GM12878 (cell line): ENCODE results near the gene TMEM17. TPM values are rescaled to one million over a fixed set of nuclear protein-coding genes. Genes with fewer than 3 reads are reported as not detected.

Experiments used
- ATAC-seq: fragments of 200-7000 bp; cut with Tn5 transposase; 3 replicates; pipeline ENCODE4 v1.9.1; 2020; ENCODE audit warnings: mild to moderate bottlenecking, moderate library complexity
- BruUV-seq: library from RNA; stranded (reverse); fragments of 400-500 nt; replicated peaks from 2 replicates; lab custom pipeline; 2021; lab: Mats Ljungman, UMichigan
- CTCF ChIA-PET: fragments of 300-600 bp; sonication (Branson Sonifier 250); formaldehyde crosslinking; extraction: SDS; loops from one replicate; lab custom pipeline; 2021; ENCODE audit warnings: inconsistent platforms; lab: Yijun Ruan, JAX
- POLR2A ChIA-PET: fragments of 350-600 bp; formaldehyde crosslinking; extraction: SDS; loops from one replicate; lab custom pipeline; 2021; ENCODE audit warnings: inconsistent platforms; lab: Charles Lee
- RAD21 ChIA-PET: fragments of 300-600 bp; sonication (Branson Sonifier 250); formaldehyde crosslinking; loops from one replicate; lab custom pipeline; 2023; ENCODE audit warnings: antibody characterized with exemption; ENCODE audit not compliant: unreplicated experiment; lab: Charles Lee
- SMC1A ChIA-PET: fragments of 300-600 bp; sonication (Branson Sonifier 250); formaldehyde crosslinking; loops from one replicate; lab custom pipeline; 2023; ENCODE audit not compliant: unreplicated experiment, uncharacterized antibody; lab: Charles Lee
- DNase-seq: peaks from one replicate; pipeline ENCODE4 v3.0.0-alpha.2; 2011; ENCODE audit warnings: low read depth, low spot score
- FAIRE-seq: peaks from 3 replicates; lab custom pipeline; 2011; peaks lifted over from hg19 to GRCh38; lab: Jason Lieb, UNC
- H2AFZ ChIP-seq: 2 replicates; pipeline ENCODE4 v1.6.0; 2011; ENCODE audit warnings: low read depth, low read length, control low read depth; ENCODE audit not compliant: control insufficient read depth
- H3K27ac ChIP-seq: 2 replicates; pipeline ENCODE4 v1.5.1; 2011; ENCODE audit warnings: control low read depth; ENCODE audit not compliant: control insufficient read depth, insufficient read depth
- H3K27me3 ChIP-seq, 2 experiments: replicated peaks in 1 of 2; 2 replicates each; pipeline versions ENCODE4 v1.6.0 to v1.6.1; 2011; ENCODE audit warnings: low read length in 1 of 2; ENCODE audit not compliant: control insufficient read depth in 2 of 2, insufficient read depth in 2 of 2
- H3K36me3 ChIP-seq, 2 experiments: 2 replicates each; pipeline ENCODE4 v1.5.1; 2011; ENCODE audit warnings: low read length in 1 of 2; ENCODE audit not compliant: control insufficient read depth in 2 of 2, insufficient read depth in 2 of 2
- H3K4me1 ChIP-seq: 2 replicates; pipeline ENCODE4 v1.6.1; 2011; ENCODE audit warnings: mild to moderate bottlenecking, low read length, moderate library complexity, mixed read lengths; ENCODE audit not compliant: control insufficient read depth, insufficient read depth
- H3K4me2 ChIP-seq: 2 replicates; pipeline ENCODE4 v1.6.0; 2011; ENCODE audit warnings: control low read depth; ENCODE audit not compliant: control insufficient read depth, insufficient read depth
- H3K4me3 ChIP-seq: fragments of 200-600 bp; sonication (generic); 2 replicates; pipeline ENCODE4 v1.5.1; 2016
- H3K79me2 ChIP-seq: 2 replicates; pipeline ENCODE4 v1.6.0; 2011; ENCODE audit warnings: low read length; ENCODE audit not compliant: control insufficient read depth, insufficient read depth
- H3K9ac ChIP-seq: 2 replicates; pipeline ENCODE4 v1.8.0; 2011; ENCODE audit warnings: low read length, control low read depth, mixed read lengths; ENCODE audit not compliant: control insufficient read depth, insufficient read depth
- H3K9me3 ChIP-seq: replicated peaks from 3 replicates; pipeline ENCODE4 v1.5.1; 2011; ENCODE audit warnings: mild to moderate bottlenecking, low read length; ENCODE audit not compliant: control insufficient read depth, insufficient read depth
- H4K20me1 ChIP-seq: 2 replicates; pipeline ENCODE4 v1.6.0; 2011; ENCODE audit not compliant: control insufficient read depth, insufficient read depth
- EED ChIP-seq: sonication (generic); IDR thresholded peaks from 2 replicates; pipeline ENCODE4 v1.6.1; 2016; ENCODE audit warnings: antibody characterized with exemption, low read depth
- EP300 ChIP-seq, 2 experiments: fragments of 150-350 bp in 1 of 2; IDR thresholded peaks; 2 replicates each; pipeline ENCODE4 v1.6.1; 2011 to 2012; ENCODE audit warnings: low read depth in 2 of 2, low read length in 2 of 2, borderline replicate concordance in 1 of 2, improper control_type of control experiment in 1 of 2, inconsistent platforms in 1 of 2; ENCODE audit not compliant: control insufficient read depth in 1 of 2
- FOXM1 ChIP-seq: IDR thresholded peaks from 2 replicates; pipeline ENCODE4 v1.6.1; 2012; ENCODE audit warnings: low read depth, mild to moderate bottlenecking, inconsistent platforms, low read length, moderate library complexity
- MLLT1 ChIP-seq: fragments of 450-650 bp; IDR thresholded peaks from 2 replicates; pipeline ENCODE4 v1.6.1; 2016; ENCODE audit warnings: mild to moderate bottlenecking
- MYC ChIP-seq: IDR thresholded peaks from 2 replicates; pipeline ENCODE4 v1.6.1; 2011; ENCODE audit warnings: mild to moderate bottlenecking, low read length, moderate library complexity, inconsistent platforms; ENCODE audit not compliant: insufficient read depth, insufficient replicate concordance, insufficient read length, severe bottlenecking
- PBX3 ChIP-seq: IDR thresholded peaks from 2 replicates; pipeline ENCODE4 v1.6.1; 2011; ENCODE audit warnings: mild to moderate bottlenecking, low read depth, low read length, moderate library complexity; ENCODE audit not compliant: insufficient replicate concordance
- RCOR1 ChIP-seq: conservative IDR thresholded peaks from 2 replicates; pipeline ENCODE4 v1.6.1; 2012; ENCODE audit warnings: low read depth, low read length, improper control_type of control experiment
- SRF ChIP-seq, 2 experiments: IDR thresholded peaks; 2 replicates each; pipeline ENCODE4 v1.6.1; 2011; ENCODE audit warnings: low read depth in 2 of 2, low read length in 2 of 2, mild to moderate bottlenecking in 1 of 2, moderate library complexity in 1 of 2
- TCF7 ChIP-seq: IDR thresholded peaks from 2 replicates; pipeline ENCODE4 v1.6.1; 2014; ENCODE audit warnings: antibody characterized with exemption, borderline replicate concordance
- YBX1 ChIP-seq: fragments of 450-650 bp; IDR thresholded peaks from 2 replicates; pipeline ENCODE4 v1.6.1; 2016; ENCODE audit warnings: antibody characterized with exemption
- YY1 ChIP-seq: IDR thresholded peaks from 2 replicates; pipeline ENCODE4 v1.6.1; 2011; ENCODE audit warnings: low read depth, mild to moderate bottlenecking, low read length
- WGBS: methylation state at CpG from one replicate; pipeline ENCODE4 v1.1.6; 2016; ENCODE audit warnings: low lambda C conversion rate; ENCODE audit not compliant: insufficient replicate concordance, insufficient coverage; ENCODE audit errors: missing lambda C conversion rate; 5-methylcytosine and 5-hydroxymethylcytosine counted together
- in situ Hi-C: fragments of 300-500 bp; cut with MboI; formaldehyde crosslinking; loops from 9 replicates; pipeline ENCODE4 v1.14.3; 2018; ENCODE audit warnings: mixed read lengths
- intact Hi-C: fragments of 100-400 bp; cut with micrococcal nuclease; formaldehyde crosslinking; loops from one replicate; pipeline ENCODE4 v1.14.2; 2022; ENCODE audit not compliant: unreplicated experiment
- polyA plus RNA-seq, 11 experiments: library from polyadenylated mRNA; depleted of rRNA in 4 of 11; unstranded in 6 of 11; stranded (reverse) in 5 of 11; fragments of >200 nt; fragmentation: Nextera tagmentation in 4 of 11; fragmentation: Illumina TruSeq in 1 of 11; extraction: Ambion mirVana in 4 of 11; extraction: Trizol in 1 of 11; gene quantifications; 1 replicate in 1 of 11; 2 replicates in 10 of 11; pipeline versions ENCODE4 v1.2.1 to v1.2.3, GENCODE V29; 2011 to 2016; ENCODE audit warnings: inconsistent platforms in 2 of 11, missing spikeins in 2 of 11, low read depth in 1 of 11
- total RNA-seq, 4 experiments: library from RNA; depleted of rRNA in 3 of 4; stranded (reverse); fragments of >200 nt in 3 of 4; fragmentation: Illumina TruSeq in 1 of 4; extraction: Trizol in 1 of 4; gene quantifications; 2 replicates each; pipeline versions ENCODE4 v1.2.1 to v1.2.3, GENCODE V29; 2013 to 2021
- TF ChIP-seq, protein P1 (sequence below): fragments of 450-650 bp; IDR thresholded peaks from 2 replicates; pipeline ENCODE4 v1.6.1; 2017; ENCODE audit warnings: mild to moderate bottlenecking, moderate library complexity

TMEM17 gene
- total and polyA plus RNA-seq, 10 of the 15 experiments (the other 5 are each of a cell fraction or from before 2014, with no cell fraction given) = 0.87 to 2.6 (median 1.4) TPM

GRCh38 chr2:62482558-62483352 is 23.2 kb downstream of the TMEM17 start (continued):
- no peak for TF ChIP-seq EED
- no peak for TF ChIP-seq MLLT1
- no peak for TF ChIP-seq FOXM1
- TF ChIP-seq MYC = no peak
- TF ChIP-seq RCOR1 = no peak

- no peak overlapping the region for H3K27ac ChIP-seq
- H4K20me1 ChIP-seq = no peaks in the 10 kb centered on the region
- intact Hi-C loops = no loop called here
- H3K36me3 ChIP-seq = no peaks in the 10 kb centered on the region
- FAIRE-seq (no peak), ATAC-seq (no peak), DNase-seq (no peak)
- H3K4me3 ChIP-seq = no peak overlapping the region
- no peak overlapping the region for H3K4me2 ChIP-seq
- no peaks in the 10 kb centered on the region for H3K27me3 ChIP-seq
- POLR2A ChIA-PET = no interaction called here
- H3K9ac ChIP-seq = no peak overlapping the region
- no peak overlapping the region for H2AFZ ChIP-seq
- RAD21 ChIA-PET = interaction anchor here (1.0 to 1.8 kb wide), 2 partner anchors 58 to 296 kb away, joined by 3 to 6 read pairs; no protein-coding TSS in a partner anchor
- CTCF ChIA-PET = interaction anchor here (5.2 kb wide), 1 partner anchor 23 kb away, joined by 25 read pairs; no protein-coding TSS in a partner anchor
- H3K4me1 ChIP-seq = no peaks in the 10 kb centered on the region
- WGBS = 40% methylated on average over 3 of the region's 3 CpGs
- in situ Hi-C loops = no loop called here
- no peaks in the 10 kb centered on the region for H3K79me2 ChIP-seq
- no peaks in the 10 kb centered on the region for H3K9me3 ChIP-seq
- no TSS peak for BruUV-seq
- SMC1A ChIA-PET = no interaction called here
- TF ChIP-seq SRF (IDR thresholded peaks at IDR 0.05; ENCODE audit: low read depth in 2 of 2, low read length in 2 of 2) (no peak), YY1 (no peak), YBX1 (no peak), PBX3 (no peak), TCF7 (no peak), EP300 (IDR thresholded peaks at IDR 0.05; ENCODE audit: borderline replicate concordance in 1 of 2, control insufficient read depth in 1 of 2, low read depth in 2 of 2, low read length in 2 of 2) (no peak)
- TF ChIP-seq, protein P1, sequence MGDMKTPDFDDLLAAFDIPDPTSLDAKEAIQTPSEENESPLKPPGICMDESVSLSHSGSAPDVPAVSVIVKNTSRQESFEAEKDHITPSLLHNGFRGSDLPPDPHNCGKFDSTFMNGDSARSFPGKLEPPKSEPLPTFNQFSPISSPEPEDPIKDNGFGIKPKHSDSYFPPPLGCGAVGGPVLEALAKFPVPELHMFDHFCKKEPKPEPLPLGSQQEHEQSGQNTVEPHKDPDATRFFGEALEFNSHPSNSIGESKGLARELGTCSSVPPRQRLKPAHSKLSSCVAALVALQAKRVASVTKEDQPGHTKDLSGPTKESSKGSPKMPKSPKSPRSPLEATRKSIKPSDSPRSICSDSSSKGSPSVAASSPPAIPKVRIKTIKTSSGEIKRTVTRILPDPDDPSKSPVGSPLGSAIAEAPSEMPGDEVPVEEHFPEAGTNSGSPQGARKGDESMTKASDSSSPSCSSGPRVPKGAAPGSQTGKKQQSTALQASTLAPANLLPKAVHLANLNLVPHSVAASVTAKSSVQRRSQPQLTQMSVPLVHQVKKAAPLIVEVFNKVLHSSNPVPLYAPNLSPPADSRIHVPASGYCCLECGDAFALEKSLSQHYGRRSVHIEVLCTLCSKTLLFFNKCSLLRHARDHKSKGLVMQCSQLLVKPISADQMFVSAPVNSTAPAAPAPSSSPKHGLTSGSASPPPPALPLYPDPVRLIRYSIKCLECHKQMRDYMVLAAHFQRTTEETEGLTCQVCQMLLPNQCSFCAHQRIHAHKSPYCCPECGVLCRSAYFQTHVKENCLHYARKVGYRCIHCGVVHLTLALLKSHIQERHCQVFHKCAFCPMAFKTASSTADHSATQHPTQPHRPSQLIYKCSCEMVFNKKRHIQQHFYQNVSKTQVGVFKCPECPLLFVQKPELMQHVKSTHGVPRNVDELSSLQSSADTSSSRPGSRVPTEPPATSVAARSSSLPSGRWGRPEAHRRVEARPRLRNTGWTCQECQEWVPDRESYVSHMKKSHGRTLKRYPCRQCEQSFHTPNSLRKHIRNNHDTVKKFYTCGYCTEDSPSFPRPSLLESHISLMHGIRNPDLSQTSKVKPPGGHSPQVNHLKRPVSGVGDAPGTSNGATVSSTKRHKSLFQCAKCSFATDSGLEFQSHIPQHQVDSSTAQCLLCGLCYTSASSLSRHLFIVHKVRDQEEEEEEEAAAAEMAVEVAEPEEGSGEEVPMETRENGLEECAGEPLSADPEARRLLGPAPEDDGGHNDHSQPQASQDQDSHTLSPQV = no peak
Measured at GRCh38 chr2:62479917-62480316, 26.1 kb downstream of the TMEM17 start.
